ENCODE results near the gene RHNO1. TPM values are rescaled to one million over a fixed set of nuclear protein-coding genes. Genes with fewer than 3 reads are reported as not detected.

Gene RHNO1, protein sequence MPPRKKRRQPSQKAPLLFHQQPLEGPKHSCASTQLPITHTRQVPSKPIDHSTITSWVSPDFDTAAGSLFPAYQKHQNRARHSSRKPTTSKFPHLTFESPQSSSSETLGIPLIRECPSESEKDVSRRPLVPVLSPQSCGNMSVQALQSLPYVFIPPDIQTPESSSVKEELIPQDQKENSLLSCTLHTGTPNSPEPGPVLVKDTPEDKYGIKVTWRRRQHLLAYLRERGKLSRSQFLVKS
- 16.7 and 29.7 TPM in 2 replicates for total RNA-seq
- polyA plus RNA-seq, result 33.2 and 42.5 TPM in 2 replicates
- 20.5 and 30.2 TPM in 2 replicates for polyA plus RNA-seq (2012)
- 24.6 and 36.5 TPM in 2 replicates for polyA minus RNA-seq (ENCODE audit: low replicate concordance)

- Histone ChIP-seq H3K9me3 (ENCODE audit: control insufficient read depth, insufficient read depth, low read depth, low read length) (no peaks in the 10 kb centered on the region), H4K20me1 (ENCODE audit: control insufficient read depth, extremely low read depth, insufficient read depth, low read length) (no peaks in the 10 kb centered on the region), H3K36me3 (ENCODE audit: control insufficient read depth, insufficient read depth, low read length) (no peaks in the 10 kb centered on the region), H2AFZ (ENCODE audit: low read length) (peak within 1 kb of the TSS; percentile 92), H3K9ac (ENCODE audit: insufficient read depth, low read length) (peak within 1 kb of the TSS; percentile 95), H3K79me2 (ENCODE audit: control insufficient read depth, insufficient read depth, low read length) (peaks cover 58% of the 10 kb centered on the region), H3K27me3 (ENCODE audit: control insufficient read depth, insufficient read depth, low read length) (no peaks in the 10 kb centered on the region), H3K4me2 (ENCODE audit: extremely low read depth, insufficient read depth, low read length) (peak within 1 kb of the TSS; percentile 99), H3K27ac (ENCODE audit: insufficient read depth, low read length) (peak within 1 kb of the TSS; percentile 98), H3K4me1 (ENCODE audit: control insufficient read depth, extremely low read depth, insufficient read depth, low read length) (peaks cover 6% of the 10 kb centered on the region), H3K4me3 (replicated peaks in 1 of 4; ENCODE audit: control extremely low read depth in 1 of 4, insufficient read depth in 1 of 4, low read depth in 3 of 4, low read length in 4 of 4) (peak within 1 kb of the TSS; percentile 76 to 95 (median 90))
- DNase-seq (ENCODE audit: low read depth in 2 of 2), result peak; percentile 79 to 88
- TF ChIP-seq EZH2 (IDR thresholded peaks at IDR 0.05; ENCODE audit: low read length, missing control alignments), result no peak
- TF ChIP-seq, protein P1, sequence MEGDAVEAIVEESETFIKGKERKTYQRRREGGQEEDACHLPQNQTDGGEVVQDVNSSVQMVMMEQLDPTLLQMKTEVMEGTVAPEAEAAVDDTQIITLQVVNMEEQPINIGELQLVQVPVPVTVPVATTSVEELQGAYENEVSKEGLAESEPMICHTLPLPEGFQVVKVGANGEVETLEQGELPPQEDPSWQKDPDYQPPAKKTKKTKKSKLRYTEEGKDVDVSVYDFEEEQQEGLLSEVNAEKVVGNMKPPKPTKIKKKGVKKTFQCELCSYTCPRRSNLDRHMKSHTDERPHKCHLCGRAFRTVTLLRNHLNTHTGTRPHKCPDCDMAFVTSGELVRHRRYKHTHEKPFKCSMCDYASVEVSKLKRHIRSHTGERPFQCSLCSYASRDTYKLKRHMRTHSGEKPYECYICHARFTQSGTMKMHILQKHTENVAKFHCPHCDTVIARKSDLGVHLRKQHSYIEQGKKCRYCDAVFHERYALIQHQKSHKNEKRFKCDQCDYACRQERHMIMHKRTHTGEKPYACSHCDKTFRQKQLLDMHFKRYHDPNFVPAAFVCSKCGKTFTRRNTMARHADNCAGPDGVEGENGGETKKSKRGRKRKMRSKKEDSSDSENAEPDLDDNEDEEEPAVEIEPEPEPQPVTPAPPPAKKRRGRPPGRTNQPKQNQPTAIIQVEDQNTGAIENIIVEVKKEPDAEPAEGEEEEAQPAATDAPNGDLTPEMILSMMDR (conservative IDR thresholded peaks at IDR 0.05 in 1 of 2, IDR thresholded peaks at IDR 0.05 in 1 of 2; ENCODE audit: low read depth in 1 of 2, low read length in 2 of 2), result no peak
Observed at GRCh38 chr12:2877047-2877952, at the start of gene RHNO1, which contains the start of gene FOXM1. RHNO1 (plus strand) TSS chr12:2877223; CDS start chr12:2885367, 8,144 bp downstream. FOXM1 (minus strand) TSS chr12:2877174; CDS start chr12:2874478, 2,696 bp downstream.

DNA sequence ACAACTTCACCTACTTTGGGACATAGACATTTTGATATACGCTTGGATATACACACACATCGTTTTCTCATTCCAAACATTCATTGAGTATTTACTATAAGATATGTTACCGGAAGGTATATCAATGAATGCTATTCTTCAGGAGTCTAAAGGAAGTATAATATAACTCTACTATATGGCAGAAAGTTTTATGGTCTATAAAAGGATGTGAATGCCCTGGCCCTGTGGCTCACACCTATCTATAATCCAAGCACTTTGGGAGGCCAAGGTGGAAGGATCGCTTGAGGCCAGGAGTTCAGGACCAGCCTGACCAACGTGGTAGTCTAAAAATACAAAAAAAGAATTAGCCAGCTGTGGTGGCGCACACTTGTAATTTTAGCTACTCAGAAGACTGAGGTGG is 47.7 kb upstream of the RHNO1 start:
- H3K27ac ChIP-seq (ENCODE audit: insufficient read depth, low read length), result no peak overlapping the region
- no peak overlapping the region for H2AFZ ChIP-seq (ENCODE audit: low read length)
- peaks cover 2% of the 10 kb centered on the region for H3K36me3 ChIP-seq (ENCODE audit: control insufficient read depth, insufficient read depth, low read length)
- DNase-seq (ENCODE audit: low read depth in 2 of 2), result no peak
- H4K20me1 ChIP-seq (ENCODE audit: control insufficient read depth, extremely low read depth, insufficient read depth, low read length), result no peaks in the 10 kb centered on the region
- H3K79me2 ChIP-seq (ENCODE audit: control insufficient read depth, insufficient read depth, low read length), result no peaks in the 10 kb centered on the region
- no peak overlapping the region for H3K9ac ChIP-seq (ENCODE audit: insufficient read depth, low read length)
- no peak overlapping the region for H3K4me2 ChIP-seq (ENCODE audit: extremely low read depth, insufficient read depth, low read length)
- TF ChIP-seq, protein P1 (conservative IDR thresholded peaks at IDR 0.05 in 1 of 2, IDR thresholded peaks at IDR 0.05 in 1 of 2; ENCODE audit: low read depth in 1 of 2, low read length in 2 of 2), result no peak
- no peak for TF ChIP-seq EZH2 (IDR thresholded peaks at IDR 0.05; ENCODE audit: low read length, missing control alignments)
- H3K4me3 ChIP-seq (replicated peaks in 1 of 4; ENCODE audit: control extremely low read depth in 1 of 4, insufficient read depth in 1 of 4, low read depth in 3 of 4, low read length in 4 of 4), result no peak overlapping the region
- no peaks in the 10 kb centered on the region for H3K27me3 ChIP-seq (ENCODE audit: control insufficient read depth, insufficient read depth, low read length)
- no peaks in the 10 kb centered on the region for H3K4me1 ChIP-seq (ENCODE audit: control insufficient read depth, extremely low read depth, insufficient read depth, low read length)
- H3K9me3 ChIP-seq (ENCODE audit: control insufficient read depth, insufficient read depth, low read depth, low read length), result no peaks in the 10 kb centered on the region

DNA sequence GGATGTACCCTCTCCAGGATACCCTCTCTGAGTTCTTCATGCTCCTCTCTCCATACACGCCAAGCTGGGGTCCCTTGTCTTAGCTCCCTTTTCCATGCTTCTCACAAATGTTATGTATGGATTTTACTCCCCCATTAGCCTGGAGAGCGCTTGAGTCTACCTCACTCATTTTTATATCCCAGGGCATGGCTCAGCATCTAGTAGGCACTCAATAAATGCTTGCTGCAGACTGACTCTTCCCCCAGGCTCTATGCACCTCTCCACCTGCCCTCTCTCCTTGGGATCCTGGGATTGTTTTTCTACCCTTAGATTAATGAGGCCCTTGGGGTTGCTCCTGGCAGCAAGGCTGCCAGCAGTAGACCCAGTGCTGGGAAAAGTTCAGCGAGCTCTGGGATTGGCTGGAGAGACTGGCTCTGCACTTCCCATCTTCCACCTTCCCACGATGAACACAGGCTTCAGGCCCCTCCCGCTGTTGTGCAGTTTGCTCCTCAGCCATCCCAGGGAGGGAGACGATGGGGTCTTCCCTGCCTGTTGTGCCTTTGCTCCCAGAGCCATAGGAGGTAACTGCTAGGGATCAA is 44.4 kb upstream of the RHNO1 start:
- Histone ChIP-seq H3K9me3 (ENCODE audit: control insufficient read depth, insufficient read depth, low read depth, low read length) (no peaks in the 10 kb centered on the region), H3K79me2 (ENCODE audit: control insufficient read depth, insufficient read depth, low read length) (no peaks in the 10 kb centered on the region), H2AFZ (ENCODE audit: low read length) (no peak overlapping the region), H3K4me3 (replicated peaks in 1 of 4; ENCODE audit: control extremely low read depth in 1 of 4, insufficient read depth in 1 of 4, low read depth in 3 of 4, low read length in 4 of 4) (no peak overlapping the region), H3K4me1 (ENCODE audit: control insufficient read depth, extremely low read depth, insufficient read depth, low read length) (no peaks in the 10 kb centered on the region), H3K27me3 (ENCODE audit: control insufficient read depth, insufficient read depth, low read length) (no peaks in the 10 kb centered on the region), H3K27ac (ENCODE audit: insufficient read depth, low read length) (no peak overlapping the region), H3K4me2 (ENCODE audit: extremely low read depth, insufficient read depth, low read length) (no peak overlapping the region), H4K20me1 (ENCODE audit: control insufficient read depth, extremely low read depth, insufficient read depth, low read length) (no peaks in the 10 kb centered on the region), H3K9ac (ENCODE audit: insufficient read depth, low read length) (no peak overlapping the region), H3K36me3 (ENCODE audit: control insufficient read depth, insufficient read depth, low read length) (no peaks in the 10 kb centered on the region)
- no peak for DNase-seq (ENCODE audit: low read depth in 2 of 2)
- no peak for TF ChIP-seq EZH2 (IDR thresholded peaks at IDR 0.05; ENCODE audit: low read length, missing control alignments)
- TF ChIP-seq, protein P1 (conservative IDR thresholded peaks at IDR 0.05 in 1 of 2, IDR thresholded peaks at IDR 0.05 in 1 of 2; ENCODE audit: low read depth in 1 of 2, low read length in 2 of 2), result no peak
